Thoracic aorta (tissue), 2 donors: ENCODE data around the gene COL9A2. TPM values are rescaled to one million over a fixed set of nuclear protein-coding genes. Genes with fewer than 3 reads are reported as not detected.
A peak's percentile ranks its signal among the peaks of the same experiment; 100 is the strongest.

Experiments
- ATAC-seq: fragments of 150-250 bp; one replicate; pipeline ENCODE4 v1.8.0; 2017; ENCODE audit warnings: low read depth; ENCODE audit not compliant: insufficient number of reproducible peaks, low FRiP score
- DNase-seq: peaks from one replicate; pipeline ENCODE4 v3.0.0-alpha.2; 2020; ENCODE audit warnings: low spot score
- H3K27ac ChIP-seq, 2 donors: fragments of 200-600 bp; sonication (generic); 1 replicate in 1 of 2; 2 replicates in 1 of 2; pipeline ENCODE4 v1.5.1; 2016; ENCODE audit warnings: mild to moderate bottlenecking in 2 of 2, moderate library complexity in 2 of 2
- H3K27me3 ChIP-seq: fragments of 200-600 bp; sonication (generic); replicated peaks from 2 replicates; pipeline ENCODE4 v1.6.0; 2016; ENCODE audit warnings: mild to moderate bottlenecking; ENCODE audit not compliant: insufficient read depth
- H3K36me3 ChIP-seq: fragments of 200-600 bp; sonication (generic); one replicate; pipeline ENCODE4 v1.5.1; 2016
- H3K4me1 ChIP-seq, 2 donors: fragments of 200-600 bp; sonication (generic); 1 replicate in 1 of 2; 2 replicates in 1 of 2; pipeline versions ENCODE4 v1.5.1 to v1.6.0; 2016; ENCODE audit warnings: low read depth in 2 of 2, mild to moderate bottlenecking in 1 of 2; ENCODE audit not compliant: control insufficient read depth in 1 of 2
- H3K4me3 ChIP-seq: fragments of 200-600 bp; sonication (generic); 2 replicates; pipeline ENCODE4 v1.5.1; 2016; ENCODE audit warnings: mild to moderate bottlenecking
- H3K9me3 ChIP-seq: fragments of 200-600 bp; sonication (generic); 2 replicates; pipeline ENCODE4 v1.5.1; 2016
- total RNA-seq, 2 donors: library from RNA; depleted of rRNA; stranded (reverse); fragments of >200 nt; gene quantifications; one replicate each; pipeline versions ENCODE4 v1.1.0 to v1.2.3, GENCODE V29; 2016
- TF ChIP-seq, protein P1 (sequence below): fragments of 200-600 bp; sonication (generic); IDR thresholded peaks from one replicate; pipeline ENCODE4 v1.5.1; 2019; ENCODE audit warnings: antibody characterized with exemption

Gene COL9A2
- total RNA-seq, 2 donors from 2014 or later = 16.7 to 36.4 TPM

DNA sequence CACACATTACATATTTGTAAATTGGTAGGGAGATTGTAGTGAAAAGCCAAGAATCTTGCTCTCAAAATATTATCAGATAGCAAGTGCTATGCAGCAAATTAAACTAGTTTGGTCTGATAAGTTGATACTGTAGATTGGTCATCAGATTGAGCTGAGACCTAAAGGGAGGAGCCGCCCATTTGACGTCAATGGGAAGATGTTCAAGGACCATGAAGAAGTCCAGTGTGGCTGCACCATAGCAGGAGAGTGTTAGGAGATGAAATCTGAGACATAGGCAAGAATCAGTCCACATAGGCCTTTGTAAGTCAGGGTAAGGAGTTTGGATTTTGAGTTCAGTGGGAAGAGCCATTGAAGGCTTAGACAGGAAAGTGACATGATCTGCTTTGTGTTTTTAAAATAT lies 42.8 kb downstream of the COL9A2 start:
- DNase-seq (no peak), ATAC-seq (no peak)
- TF ChIP-seq, protein P1, sequence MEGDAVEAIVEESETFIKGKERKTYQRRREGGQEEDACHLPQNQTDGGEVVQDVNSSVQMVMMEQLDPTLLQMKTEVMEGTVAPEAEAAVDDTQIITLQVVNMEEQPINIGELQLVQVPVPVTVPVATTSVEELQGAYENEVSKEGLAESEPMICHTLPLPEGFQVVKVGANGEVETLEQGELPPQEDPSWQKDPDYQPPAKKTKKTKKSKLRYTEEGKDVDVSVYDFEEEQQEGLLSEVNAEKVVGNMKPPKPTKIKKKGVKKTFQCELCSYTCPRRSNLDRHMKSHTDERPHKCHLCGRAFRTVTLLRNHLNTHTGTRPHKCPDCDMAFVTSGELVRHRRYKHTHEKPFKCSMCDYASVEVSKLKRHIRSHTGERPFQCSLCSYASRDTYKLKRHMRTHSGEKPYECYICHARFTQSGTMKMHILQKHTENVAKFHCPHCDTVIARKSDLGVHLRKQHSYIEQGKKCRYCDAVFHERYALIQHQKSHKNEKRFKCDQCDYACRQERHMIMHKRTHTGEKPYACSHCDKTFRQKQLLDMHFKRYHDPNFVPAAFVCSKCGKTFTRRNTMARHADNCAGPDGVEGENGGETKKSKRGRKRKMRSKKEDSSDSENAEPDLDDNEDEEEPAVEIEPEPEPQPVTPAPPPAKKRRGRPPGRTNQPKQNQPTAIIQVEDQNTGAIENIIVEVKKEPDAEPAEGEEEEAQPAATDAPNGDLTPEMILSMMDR = no peak
- H3K4me3 ChIP-seq = no peak overlapping the region
- no peaks in the 10 kb centered on the region for H3K27me3 ChIP-seq
- H3K4me1 ChIP-seq = peaks cover 4 to 18% of the 10 kb centered on the region in 2 donors
- H3K9me3 ChIP-seq = no peaks in the 10 kb centered on the region
- peaks cover 23% of the 10 kb centered on the region for H3K36me3 ChIP-seq
- no peak overlapping the region for H3K27ac ChIP-seq

GRCh38 chr1:40273547-40274166 lies 43.4 kb downstream of the COL9A2 start:
- DNase-seq = no peak
- no peaks in the 10 kb centered on the region for H3K27me3 ChIP-seq
- peaks cover 4 to 24% of the 10 kb centered on the region in 2 donors for H3K4me1 ChIP-seq
- no peak for ATAC-seq
- TF ChIP-seq, protein P1 = no peak
- no peak overlapping the region for H3K27ac ChIP-seq
- H3K36me3 ChIP-seq = peaks cover 25% of the 10 kb centered on the region
- no peaks in the 10 kb centered on the region for H3K9me3 ChIP-seq
- no peak overlapping the region for H3K4me3 ChIP-seq

DNA sequence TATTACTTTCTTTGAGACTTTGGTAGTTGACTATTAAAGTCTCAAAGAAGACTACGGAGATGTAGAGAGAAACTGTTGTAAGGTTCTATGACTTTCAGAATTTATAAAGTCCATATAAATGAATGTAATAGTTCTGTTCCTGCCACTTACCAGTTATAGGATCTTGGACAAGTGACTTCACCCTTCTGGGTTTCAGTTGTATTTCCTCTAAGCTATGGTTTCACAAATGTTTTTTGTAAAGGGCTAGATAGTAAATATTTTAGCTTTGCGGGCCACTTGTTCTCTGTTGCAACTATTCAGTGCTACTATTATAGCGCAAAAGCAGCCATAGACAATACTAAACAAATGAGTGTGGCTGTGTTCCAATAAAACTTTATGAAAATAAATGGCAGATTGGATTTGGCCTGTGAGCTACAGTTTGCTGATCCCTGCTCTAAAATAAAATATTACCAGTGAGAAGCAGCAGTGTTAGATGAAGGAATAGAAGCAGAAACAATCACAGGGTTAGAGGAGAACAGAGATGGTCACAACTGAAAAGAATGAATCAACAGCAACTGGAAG lies 44.4 kb downstream of the COL9A2 start:
- Histone ChIP-seq H3K4me3 (no peak overlapping the region), H3K36me3 (peaks cover 25% of the 10 kb centered on the region), H3K27ac (no peak overlapping the region), H3K9me3 (no peaks in the 10 kb centered on the region), H3K27me3 (no peaks in the 10 kb centered on the region), H3K4me1 (peaks cover 9 to 32% of the 10 kb centered on the region in 2 donors)
- TF ChIP-seq, protein P1 = no peak
- no peak for DNase-seq
- no peak for ATAC-seq

DNA sequence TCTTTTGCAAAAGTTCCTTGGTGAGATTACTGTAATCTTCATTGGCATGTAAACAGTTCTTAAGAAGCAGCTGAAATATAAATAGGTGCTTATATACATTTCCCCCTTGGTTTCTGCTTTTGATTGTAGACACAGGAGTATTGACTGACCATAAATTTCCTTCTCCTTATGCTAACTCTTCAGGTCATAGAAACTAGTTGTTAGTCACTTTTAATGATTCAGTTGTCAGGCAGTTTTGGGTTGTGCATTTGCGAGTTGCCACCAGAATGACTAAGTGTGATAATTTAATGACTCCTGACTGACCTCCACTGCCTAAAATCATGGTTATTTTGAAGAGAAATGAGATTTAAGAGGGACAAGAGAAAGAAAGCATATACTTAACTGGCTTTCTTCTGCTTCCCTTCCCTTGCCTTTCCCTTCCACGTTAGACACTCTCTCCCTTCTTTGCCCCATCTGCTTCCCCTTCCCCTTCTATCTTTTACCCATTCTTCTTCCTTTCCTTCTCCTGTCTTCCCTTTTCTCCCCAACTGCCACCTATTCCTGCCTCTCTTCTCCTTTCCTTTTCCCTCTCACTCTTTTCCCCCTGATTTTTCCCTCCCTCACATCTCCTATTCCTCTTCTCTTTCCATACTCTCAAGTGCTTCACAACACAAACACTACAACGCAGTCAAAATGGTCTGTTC lies 46.8 kb downstream of the COL9A2 start:
- Histone ChIP-seq H3K4me1 (peaks cover 18 to 52% of the 10 kb centered on the region in 2 donors), H3K36me3 (peaks cover 25% of the 10 kb centered on the region)

GRCh38 chr1:40268211-40268610 lies 48.9 kb downstream of the COL9A2 start:
- DNase-seq = no peak
- no peak for ATAC-seq
- Histone ChIP-seq H3K27me3 (no peaks in the 10 kb centered on the region), H3K4me3 (peak overlapping the region; percentile 22), H3K9me3 (no peaks in the 10 kb centered on the region), H3K27ac (peak overlapping the region; percentile 84 to 94), H3K36me3 (peaks cover 25% of the 10 kb centered on the region), H3K4me1 (peaks cover 24 to 73% of the 10 kb centered on the region in 2 donors)
- TF ChIP-seq, protein P1 = no peak

More for the DNA sequence above, 46.8 kb downstream of the COL9A2 start:
- H3K4me3 ChIP-seq = no peak overlapping the region
- H3K9me3 ChIP-seq = no peaks in the 10 kb centered on the region
- H3K27ac ChIP-seq = peak overlapping the region; percentile 42 to 50
- ATAC-seq = no peak
- no peak for DNase-seq
- no peaks in the 10 kb centered on the region for H3K27me3 ChIP-seq
- TF ChIP-seq, protein P1 = no peak
